HFF-Myc (cell line): ENCODE data around the gene DEGS2.

ENCODE experiments used
- DNase-seq: peaks from one replicate; pipeline ENCODE4 v3.0.0-alpha.2; 2011; ENCODE audit warnings: low read depth; ENCODE audit errors: extremely low read depth
- H3K4me3 ChIP-seq: replicated peaks from 2 replicates; pipeline ENCODE4 v1.5.1; 2011; ENCODE audit warnings: low read depth, mild to moderate bottlenecking, control low read depth, low read length
- TF ChIP-seq, protein P1 (sequence below): IDR thresholded peaks from 2 replicates; pipeline ENCODE4 v1.5.1; 2012; ENCODE audit warnings: mild to moderate bottlenecking, low read depth, low read length, control low read depth; ENCODE audit errors: missing control alignments

The DEGS2 gene

DNA sequence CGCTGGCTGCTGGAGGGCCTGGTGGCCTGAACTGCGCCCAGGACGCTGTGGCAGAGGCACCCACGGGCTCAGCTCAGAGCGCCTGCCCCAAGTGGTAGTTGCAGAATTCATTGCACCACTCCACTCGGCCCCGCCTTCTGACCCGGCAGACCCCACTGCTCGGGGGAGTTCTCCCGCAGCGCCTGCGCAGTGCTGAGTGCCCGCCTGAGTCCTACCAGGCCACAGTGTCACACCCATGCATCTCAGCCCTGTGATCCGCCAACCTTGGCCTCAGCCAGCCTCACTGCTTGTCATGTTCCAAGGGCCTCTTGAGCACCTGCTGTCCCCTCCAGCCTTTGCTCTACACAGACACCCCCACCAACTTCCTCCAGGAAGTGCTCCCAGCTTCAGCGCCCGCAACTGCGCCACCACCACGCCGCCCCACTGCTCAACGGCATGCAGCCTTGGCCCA lies 12.2 kb downstream of the DEGS2 start:
- TF ChIP-seq, protein P1, sequence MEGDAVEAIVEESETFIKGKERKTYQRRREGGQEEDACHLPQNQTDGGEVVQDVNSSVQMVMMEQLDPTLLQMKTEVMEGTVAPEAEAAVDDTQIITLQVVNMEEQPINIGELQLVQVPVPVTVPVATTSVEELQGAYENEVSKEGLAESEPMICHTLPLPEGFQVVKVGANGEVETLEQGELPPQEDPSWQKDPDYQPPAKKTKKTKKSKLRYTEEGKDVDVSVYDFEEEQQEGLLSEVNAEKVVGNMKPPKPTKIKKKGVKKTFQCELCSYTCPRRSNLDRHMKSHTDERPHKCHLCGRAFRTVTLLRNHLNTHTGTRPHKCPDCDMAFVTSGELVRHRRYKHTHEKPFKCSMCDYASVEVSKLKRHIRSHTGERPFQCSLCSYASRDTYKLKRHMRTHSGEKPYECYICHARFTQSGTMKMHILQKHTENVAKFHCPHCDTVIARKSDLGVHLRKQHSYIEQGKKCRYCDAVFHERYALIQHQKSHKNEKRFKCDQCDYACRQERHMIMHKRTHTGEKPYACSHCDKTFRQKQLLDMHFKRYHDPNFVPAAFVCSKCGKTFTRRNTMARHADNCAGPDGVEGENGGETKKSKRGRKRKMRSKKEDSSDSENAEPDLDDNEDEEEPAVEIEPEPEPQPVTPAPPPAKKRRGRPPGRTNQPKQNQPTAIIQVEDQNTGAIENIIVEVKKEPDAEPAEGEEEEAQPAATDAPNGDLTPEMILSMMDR = no peak
- no peak overlapping the region for H3K4me3 ChIP-seq
- no peak for DNase-seq

GRCh38 chr14:100146531-100147091 lies 12.8 kb downstream of the DEGS2 start:
- H3K4me3 ChIP-seq = no peak overlapping the region
- TF ChIP-seq, protein P1 = no peak
- DNase-seq = no peak

- H3K4me3 ChIP-seq = no peak overlapping the region
- DNase-seq = no peak
- TF ChIP-seq, protein P1 = no peak
Observed at GRCh38 chr14:100145682-100146464, 13.6 kb downstream of the DEGS2 start.

- no peak for DNase-seq
- TF ChIP-seq, protein P1 = no peak
- H3K4me3 ChIP-seq = no peak overlapping the region
Observed at GRCh38 chr14:100144996-100145646, 14.3 kb downstream of the DEGS2 start.

DNA sequence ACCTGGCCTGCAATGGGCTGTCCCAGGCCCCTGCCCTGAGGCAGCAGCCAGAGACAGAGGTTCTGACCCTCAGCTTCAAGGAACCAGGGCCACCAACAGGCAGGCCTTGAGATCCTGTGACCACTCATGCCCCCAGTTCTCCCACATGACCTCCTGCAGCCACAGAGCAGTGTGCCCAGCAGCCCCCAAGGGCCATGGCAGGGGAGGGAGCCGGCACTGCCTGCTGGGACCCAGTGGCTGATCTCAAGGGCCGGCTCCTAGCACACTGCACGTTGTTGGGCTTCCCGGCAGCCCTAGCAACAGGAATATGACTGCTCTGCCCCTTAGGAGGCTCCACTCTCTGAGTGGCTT lies 14.8 kb downstream of the DEGS2 start:
- no peak overlapping the region for H3K4me3 ChIP-seq
- TF ChIP-seq, protein P1 = no peak
- no peak for DNase-seq

GRCh38 chr14:100143934-100144333 lies 15.5 kb downstream of the DEGS2 start:
- TF ChIP-seq, protein P1 = no peak
- no peak for DNase-seq
- H3K4me3 ChIP-seq = no peak overlapping the region
